ENCODE data around the gene RBM20. TPM values are rescaled to one million over a fixed set of nuclear protein-coding genes. Genes with fewer than 3 reads are reported as not detected.
A peak's percentile ranks its signal among the peaks of the same experiment; 100 is the strongest.

Gene RBM20
- total and polyA plus RNA-seq, 2 of the 13 experiments (the other 11 are each of a cell fraction or from before 2014, with no cell fraction given): 0.02 to 0.22 TPM

DNA sequence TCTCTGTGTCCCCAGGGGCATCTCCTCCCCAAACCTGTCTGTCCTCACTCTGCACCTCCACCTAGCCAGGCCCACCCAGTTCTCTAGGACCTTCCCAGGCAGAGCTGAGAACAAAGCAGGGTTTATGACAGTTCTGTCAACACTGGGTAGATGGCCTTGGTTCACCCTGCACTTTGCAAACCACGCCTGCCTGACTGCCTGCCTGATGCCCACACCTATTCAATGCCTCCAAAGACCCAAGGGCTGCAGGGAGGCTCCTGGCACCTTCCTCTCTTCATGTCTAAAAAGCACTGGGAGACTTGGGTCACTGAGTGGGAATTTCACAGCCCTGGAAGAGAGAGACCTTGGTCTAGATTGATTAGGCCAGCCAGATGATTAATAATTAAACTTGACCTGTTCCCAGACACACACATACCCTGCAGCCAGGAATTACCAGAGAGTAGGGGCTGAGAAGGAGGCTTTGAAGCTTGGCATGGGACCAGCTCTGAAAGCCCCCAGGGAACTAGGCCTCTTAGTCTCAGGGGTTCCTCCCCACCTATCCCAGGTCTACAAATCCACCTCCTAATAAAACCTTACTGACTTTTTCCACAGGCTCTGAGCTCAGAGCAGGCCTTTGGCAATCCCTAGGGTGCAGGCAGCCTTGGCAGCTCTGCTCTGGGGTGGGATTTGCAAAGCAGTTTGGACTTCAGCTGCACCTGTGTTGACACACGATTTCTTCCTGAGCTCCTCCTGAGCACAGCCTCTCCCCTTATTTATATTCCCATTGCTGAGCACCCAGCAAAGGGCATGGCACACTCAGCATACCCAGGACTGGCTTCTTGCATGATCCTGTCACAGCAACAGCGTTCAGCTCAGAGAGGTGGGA is 201.9 kb downstream of the RBM20 start (continued):
- TF ChIP-seq MXD4 (CRISPR knock-in tag; IDR thresholded peaks at IDR 0.05): peak; percentile 66; the same call in 1 of the 2 replicates
- TF ChIP-seq TBX2 (CRISPR knock-in tag; IDR thresholded peaks at IDR 0.05; ENCODE audit: borderline replicate concordance): peak; percentile 61; the same call in 1 of the 2 replicates
- TF ChIP-seq KAT8 (CRISPR knock-in tag; IDR thresholded peaks at IDR 0.05): 0 out of 2 replicates have a peak, but pooled peaks have one; percentile 22
- TF ChIP-seq, protein P1, sequence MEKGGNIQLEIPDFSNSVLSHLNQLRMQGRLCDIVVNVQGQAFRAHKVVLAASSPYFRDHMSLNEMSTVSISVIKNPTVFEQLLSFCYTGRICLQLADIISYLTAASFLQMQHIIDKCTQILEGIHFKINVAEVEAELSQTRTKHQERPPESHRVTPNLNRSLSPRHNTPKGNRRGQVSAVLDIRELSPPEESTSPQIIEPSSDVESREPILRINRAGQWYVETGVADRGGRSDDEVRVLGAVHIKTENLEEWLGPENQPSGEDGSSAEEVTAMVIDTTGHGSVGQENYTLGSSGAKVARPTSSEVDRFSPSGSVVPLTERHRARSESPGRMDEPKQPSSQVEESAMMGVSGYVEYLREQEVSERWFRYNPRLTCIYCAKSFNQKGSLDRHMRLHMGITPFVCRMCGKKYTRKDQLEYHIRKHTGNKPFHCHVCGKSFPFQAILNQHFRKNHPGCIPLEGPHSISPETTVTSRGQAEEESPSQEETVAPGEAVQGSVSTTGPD (CRISPR knock-in tag; IDR thresholded peaks at IDR 0.05): 0 out of 2 replicates have a peak, but pooled peaks have one; percentile 21
- 0 out of 2 replicates have a peak, but pooled peaks have one; percentile 17 for TF ChIP-seq MEF2D (CRISPR knock-in tag; IDR thresholded peaks at IDR 0.05)
- no peak for TF ChIP-seq ELF4 (CRISPR knock-in tag; IDR thresholded peaks at IDR 0.05; ENCODE audit: borderline replicate concordance)
- TF ChIP-seq, protein P2, sequence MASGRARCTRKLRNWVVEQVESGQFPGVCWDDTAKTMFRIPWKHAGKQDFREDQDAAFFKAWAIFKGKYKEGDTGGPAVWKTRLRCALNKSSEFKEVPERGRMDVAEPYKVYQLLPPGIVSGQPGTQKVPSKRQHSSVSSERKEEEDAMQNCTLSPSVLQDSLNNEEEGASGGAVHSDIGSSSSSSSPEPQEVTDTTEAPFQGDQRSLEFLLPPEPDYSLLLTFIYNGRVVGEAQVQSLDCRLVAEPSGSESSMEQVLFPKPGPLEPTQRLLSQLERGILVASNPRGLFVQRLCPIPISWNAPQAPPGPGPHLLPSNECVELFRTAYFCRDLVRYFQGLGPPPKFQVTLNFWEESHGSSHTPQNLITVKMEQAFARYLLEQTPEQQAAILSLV (CRISPR knock-in tag; IDR thresholded peaks at IDR 0.05; ENCODE audit: borderline replicate concordance): peak; percentile 45; the same call in 1 of the 2 replicates
- TF ChIP-seq ZNF335 (CRISPR knock-in tag; IDR thresholded peaks at IDR 0.05): 0 out of 2 replicates have a peak, but pooled peaks have one; percentile 25
- peak; percentile 48 for TF ChIP-seq ISL2 (CRISPR knock-in tag; IDR thresholded peaks at IDR 0.05)
- TF ChIP-seq HNF4G (IDR thresholded peaks at IDR 0.05; ENCODE audit: borderline replicate concordance, low read depth, low read length): peak; percentile 20; the same call in 1 of the 2 replicates
- no peak for TF ChIP-seq HNF4G (CRISPR knock-in tag; IDR thresholded peaks at IDR 0.05; ENCODE audit: borderline replicate concordance, low read depth)
- TF ChIP-seq, protein P3, sequence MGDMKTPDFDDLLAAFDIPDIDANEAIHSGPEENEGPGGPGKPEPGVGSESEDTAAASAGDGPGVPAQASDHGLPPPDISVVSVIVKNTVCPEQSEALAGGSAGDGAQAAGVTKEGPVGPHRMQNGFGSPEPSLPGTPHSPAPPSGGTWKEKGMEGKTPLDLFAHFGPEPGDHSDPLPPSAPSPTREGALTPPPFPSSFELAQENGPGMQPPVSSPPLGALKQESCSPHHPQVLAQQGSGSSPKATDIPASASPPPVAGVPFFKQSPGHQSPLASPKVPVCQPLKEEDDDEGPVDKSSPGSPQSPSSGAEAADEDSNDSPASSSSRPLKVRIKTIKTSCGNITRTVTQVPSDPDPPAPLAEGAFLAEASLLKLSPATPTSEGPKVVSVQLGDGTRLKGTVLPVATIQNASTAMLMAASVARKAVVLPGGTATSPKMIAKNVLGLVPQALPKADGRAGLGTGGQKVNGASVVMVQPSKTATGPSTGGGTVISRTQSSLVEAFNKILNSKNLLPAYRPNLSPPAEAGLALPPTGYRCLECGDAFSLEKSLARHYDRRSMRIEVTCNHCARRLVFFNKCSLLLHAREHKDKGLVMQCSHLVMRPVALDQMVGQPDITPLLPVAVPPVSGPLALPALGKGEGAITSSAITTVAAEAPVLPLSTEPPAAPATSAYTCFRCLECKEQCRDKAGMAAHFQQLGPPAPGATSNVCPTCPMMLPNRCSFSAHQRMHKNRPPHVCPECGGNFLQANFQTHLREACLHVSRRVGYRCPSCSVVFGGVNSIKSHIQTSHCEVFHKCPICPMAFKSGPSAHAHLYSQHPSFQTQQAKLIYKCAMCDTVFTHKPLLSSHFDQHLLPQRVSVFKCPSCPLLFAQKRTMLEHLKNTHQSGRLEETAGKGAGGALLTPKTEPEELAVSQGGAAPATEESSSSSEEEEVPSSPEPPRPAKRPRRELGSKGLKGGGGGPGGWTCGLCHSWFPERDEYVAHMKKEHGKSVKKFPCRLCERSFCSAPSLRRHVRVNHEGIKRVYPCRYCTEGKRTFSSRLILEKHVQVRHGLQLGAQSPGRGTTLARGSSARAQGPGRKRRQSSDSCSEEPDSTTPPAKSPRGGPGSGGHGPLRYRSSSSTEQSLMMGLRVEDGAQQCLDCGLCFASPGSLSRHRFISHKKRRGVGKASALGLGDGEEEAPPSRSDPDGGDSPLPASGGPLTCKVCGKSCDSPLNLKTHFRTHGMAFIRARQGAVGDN (CRISPR knock-in tag; IDR thresholded peaks at IDR 0.05): peak; percentile 61
- TF ChIP-seq, protein P4, sequence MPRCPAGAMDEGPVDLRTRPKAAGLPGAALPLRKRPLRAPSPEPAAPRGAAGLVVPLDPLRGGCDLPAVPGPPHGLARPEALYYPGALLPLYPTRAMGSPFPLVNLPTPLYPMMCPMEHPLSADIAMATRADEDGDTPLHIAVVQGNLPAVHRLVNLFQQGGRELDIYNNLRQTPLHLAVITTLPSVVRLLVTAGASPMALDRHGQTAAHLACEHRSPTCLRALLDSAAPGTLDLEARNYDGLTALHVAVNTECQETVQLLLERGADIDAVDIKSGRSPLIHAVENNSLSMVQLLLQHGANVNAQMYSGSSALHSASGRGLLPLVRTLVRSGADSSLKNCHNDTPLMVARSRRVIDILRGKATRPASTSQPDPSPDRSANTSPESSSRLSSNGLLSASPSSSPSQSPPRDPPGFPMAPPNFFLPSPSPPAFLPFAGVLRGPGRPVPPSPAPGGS (CRISPR knock-in tag; IDR thresholded peaks at IDR 0.05): no peak
- TF ChIP-seq, protein P5, sequence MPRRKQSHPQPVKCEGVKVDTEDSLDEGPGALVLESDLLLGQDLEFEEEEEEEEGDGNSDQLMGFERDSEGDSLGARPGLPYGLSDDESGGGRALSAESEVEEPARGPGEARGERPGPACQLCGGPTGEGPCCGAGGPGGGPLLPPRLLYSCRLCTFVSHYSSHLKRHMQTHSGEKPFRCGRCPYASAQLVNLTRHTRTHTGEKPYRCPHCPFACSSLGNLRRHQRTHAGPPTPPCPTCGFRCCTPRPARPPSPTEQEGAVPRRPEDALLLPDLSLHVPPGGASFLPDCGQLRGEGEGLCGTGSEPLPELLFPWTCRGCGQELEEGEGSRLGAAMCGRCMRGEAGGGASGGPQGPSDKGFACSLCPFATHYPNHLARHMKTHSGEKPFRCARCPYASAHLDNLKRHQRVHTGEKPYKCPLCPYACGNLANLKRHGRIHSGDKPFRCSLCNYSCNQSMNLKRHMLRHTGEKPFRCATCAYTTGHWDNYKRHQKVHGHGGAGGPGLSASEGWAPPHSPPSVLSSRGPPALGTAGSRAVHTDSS (CRISPR knock-in tag; conservative IDR thresholded peaks at IDR 0.05): no peak
- no peak for TF ChIP-seq MIER3 (CRISPR knock-in tag; IDR thresholded peaks at IDR 0.05; ENCODE audit: borderline replicate concordance)
- TF ChIP-seq ZNF501 (CRISPR knock-in tag; IDR thresholded peaks at IDR 0.05): peak; percentile 28; the same call in 1 of the 2 replicates
